HG03457 (cell line): ENCODE measurements around the gene RPL28.

Experiments
- ATAC-seq: cut with Tn5 transposase; IDR thresholded peaks from one replicate; pipeline ENCODE4 v1.9.1; 2021; ENCODE audit warnings: moderate number of reproducible peaks; ENCODE audit not compliant: unreplicated experiment

The RPL28 gene

DNA sequence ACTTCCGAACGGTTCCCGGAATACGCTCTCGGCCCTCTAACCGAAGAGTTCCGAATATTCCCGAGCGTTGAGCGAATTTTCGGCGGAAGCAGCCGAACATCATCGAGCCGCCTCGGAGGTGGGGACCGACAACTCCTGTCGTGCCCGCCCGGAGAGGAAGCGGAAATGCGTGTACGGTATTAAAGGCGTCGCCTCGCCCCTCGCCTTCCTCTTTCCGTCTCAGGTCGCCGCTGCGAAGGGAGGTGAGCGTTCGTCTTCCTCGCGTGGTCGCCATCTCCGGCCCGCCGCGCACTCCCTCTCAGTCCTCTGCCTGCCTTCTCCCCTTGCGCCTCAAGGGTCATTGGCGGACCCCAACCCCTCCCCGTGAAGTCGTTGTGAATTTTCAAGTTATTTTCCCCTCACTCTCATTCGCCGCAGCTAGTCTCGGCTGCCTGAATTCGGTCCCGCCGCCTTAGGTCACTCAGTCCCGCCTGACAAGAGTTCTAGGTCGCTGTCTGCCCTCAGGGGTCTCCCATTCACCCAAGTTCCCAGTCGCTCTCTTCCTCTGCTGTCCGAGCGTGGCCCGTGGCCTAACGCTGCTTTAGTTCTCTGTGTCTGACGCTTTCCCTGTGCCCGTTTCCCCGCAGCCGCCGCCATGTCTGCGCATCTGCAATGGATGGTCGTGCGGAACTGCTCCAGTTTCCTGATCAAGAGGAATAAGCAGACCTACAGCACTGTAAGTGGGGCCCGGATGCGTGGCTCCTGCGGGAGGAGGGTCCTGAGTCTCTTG, at the start of gene RPL28:
RPL28 (plus strand) TSS at position 209 of the 769 bp plus-strand sequence; CDS start at position 635, 426 bp downstream.
- ATAC-seq, result peak; percentile 53

DNA sequence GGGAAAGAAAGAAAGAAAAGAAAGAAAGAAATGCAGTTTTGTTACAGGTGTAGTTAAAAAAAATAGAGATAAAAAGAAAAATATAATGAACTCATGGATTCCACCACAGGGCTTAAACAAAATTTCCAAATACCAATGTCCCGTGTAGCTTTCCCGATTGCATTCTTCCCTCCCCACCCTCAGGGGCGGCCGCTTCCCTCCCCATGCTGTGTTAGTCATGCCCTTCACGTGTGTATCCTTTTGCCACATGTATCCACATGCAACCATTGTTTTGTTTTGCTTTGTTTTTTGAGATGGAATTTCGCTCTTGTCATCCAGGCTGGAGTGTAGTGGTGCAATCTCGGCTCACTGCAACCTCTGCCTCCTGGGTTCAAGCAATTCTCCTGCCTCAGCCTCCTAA, 49.6 kb upstream of the RPL28 start:
- ATAC-seq, result no peak

DNA sequence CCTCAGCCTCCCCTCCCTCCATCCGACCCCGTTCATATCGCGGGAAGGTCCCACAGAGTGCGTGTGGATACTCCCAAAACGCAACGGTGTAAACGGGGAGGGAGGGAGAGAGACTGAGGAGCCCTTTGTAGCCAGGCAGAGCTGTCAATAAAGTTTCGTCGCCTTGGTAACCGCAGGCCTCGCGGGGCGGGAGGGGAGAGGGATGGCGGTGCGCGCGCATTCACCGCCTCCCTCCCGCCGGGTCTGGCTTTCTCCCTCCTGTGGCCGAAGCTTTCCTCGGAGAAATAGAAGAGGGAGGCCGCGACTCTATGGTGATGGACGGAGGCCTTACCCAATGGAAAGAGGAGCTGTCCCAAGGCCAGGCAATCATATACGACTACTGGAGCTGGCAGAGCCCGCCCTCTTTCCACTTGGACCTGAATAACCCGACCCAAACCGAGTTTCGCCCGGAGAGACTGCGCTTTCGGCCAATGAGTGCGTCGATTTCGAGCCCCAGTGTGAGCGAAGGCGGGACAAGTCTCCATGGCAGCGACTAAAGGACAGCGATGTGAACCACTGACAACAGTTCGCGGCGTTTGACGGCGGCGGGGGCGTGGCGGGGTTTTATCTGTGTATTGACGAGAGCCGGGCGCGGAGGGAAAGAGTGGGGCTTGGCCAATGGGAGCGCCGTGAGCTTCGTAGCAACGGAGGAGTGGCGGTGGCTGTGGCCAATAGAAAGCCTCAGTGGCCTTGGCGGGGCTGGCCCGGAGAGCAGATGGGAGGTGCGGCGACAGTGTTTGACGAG, 46.4 kb upstream of the RPL28 start, which contains the start of gene KMT5C:
KMT5C (plus strand) TSS at position 772 of the 784 bp plus-strand sequence. CDS start 2,061 bp downstream, outside the sequence.
- peak; percentile 66 for ATAC-seq

DNA sequence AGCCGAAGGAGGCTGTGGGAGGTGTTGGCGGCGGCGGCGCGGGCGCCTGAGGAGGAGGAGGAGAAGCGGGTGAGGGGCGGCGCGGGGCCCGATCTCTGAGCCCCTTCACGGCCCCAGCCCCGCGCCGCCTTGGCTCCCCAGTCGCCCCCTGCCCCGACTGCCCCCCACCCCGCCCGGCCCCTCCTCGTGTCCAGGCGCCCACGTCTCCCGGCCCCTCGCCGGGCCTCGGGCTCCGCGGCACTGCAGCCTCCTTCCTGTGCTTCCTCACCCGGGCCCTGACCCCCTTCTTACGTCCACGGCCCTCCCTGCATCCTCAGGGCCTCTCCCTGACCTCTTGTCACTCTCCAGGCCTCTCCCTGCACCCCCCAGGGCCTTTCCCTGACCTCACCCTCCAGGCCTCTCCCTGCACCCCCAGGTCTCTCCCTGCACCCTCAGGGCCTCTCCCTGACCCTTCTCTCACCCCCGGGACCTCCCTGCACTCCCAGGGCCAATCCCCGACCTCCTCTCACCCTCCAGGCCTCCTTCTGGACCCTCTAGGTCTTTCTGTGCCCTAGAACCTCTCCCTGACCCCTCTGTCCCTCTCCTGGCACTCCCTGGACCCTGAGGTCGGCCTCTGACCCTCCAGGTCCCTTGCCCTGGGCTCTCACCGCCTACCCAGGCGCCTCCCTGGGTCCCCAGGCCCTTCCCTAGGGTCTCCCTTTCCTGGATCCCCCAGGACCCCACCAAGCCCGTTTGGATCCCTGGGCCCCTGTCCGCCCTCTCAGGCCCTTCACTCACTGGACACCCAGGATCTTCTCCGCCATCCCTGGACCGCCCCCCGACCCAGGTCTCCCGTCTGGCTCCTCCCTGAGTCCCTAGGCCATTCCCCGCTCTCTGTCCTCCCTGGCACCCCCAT, 45.6 kb upstream of the RPL28 start:
- ATAC-seq, result peak; percentile 1

DNA sequence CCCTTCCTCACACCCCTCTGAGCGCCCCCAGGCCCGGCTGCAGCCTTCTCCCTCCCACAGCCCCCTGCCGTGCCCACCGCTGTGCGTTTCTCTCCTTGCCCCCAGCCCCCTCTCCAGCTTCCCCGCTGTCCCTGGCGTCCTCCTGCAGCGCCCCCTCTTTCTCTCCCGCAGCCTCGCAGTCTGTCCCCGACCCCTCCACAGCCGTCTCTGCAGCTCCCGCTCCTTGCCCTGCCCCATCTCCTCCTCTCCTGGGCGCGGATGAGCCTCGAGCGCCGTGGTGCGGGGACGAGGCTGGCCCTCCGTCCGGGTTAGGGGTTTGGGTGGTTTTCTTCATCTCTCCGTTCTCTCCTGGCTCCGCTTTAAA, 45.0 kb upstream of the RPL28 start:
- ATAC-seq, result no peak

DNA sequence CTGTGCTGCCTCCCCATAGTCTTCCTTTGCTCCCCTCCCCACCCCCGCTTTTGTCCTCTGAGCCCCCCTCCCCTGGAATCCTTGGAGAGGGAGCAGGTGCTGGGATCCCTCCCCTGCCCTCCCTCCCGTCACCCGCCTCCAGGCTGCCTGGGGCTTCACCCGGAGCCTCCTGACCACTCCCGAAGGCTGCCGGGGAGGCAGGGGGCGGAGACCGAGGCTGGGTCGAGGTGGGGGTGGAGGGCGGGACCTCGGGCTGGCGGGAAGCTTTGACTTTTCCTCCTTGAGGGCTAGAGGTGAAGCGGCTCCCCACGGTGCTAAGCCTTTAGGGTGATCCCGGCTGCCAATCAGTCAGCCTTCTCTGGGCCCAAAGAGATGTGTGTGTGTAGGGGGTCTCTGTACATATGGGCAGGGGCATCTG, 44.6 kb upstream of the RPL28 start:
- ATAC-seq, result no peak

DNA sequence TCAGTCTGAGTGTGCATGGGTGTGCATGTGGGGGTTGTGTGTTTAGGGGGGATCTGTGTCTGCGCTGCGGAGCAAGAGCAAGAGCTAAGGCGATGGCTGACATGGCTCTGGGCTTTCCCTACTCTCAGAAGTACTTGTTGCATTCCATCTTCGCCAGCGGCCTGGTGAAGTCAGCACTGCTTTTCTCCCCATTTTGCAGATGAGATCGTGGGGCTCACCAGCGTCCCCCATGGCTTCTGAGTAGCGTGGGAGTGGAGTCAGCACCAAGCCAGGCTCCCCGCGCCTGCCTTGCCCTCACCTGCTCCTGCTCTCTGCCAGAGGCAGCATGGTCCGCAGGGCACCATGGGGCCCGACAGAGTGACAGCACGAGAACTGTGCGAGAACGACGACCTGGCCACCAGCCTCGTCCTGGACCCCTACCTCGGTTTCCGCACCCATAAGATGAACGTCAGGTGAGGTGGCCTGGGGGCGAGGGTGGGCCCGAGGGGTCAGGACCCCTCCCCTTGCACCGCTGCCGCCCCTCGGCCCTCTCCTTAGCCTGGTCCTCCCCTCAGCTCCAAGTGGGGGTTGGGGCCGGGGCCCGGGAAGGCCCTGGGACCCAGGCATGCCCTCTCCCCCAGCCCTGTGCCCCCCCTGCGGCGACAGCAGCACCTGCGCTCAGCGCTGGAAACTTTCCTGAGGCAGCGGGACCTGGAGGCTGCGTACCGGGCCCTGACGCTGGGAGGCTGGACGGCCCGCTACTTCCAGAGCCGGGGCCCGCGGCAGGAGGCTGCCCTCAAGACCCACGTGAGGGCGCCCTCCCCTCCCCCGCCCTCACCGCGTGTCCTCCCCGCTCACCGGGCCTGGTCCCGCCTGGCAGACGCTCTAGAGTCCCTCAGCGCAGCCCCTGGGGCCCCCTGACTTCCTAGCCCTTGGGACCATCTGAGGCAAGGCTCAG, 43.9 kb upstream of the RPL28 start:
- no peak for ATAC-seq

DNA sequence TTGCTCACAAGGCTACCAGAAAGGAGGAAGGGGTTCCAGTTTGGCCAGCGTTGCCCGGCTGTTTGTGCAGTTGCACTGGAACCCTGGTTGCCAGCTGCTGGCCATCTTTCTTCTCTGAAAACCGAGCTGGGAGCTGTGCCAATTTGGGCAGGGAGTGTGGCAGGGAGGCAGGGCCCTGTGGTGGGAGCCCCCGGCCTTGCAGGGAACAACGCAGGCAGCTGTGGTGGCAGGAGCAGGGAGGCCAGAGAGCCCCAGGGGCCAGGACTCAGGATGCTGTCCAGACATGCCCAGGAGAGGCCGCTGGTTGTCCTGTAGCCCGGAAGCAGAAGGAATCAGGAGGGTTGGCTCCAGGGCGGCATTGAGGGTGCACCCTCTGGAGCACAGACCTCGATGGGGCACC, 41.3 kb upstream of the RPL28 start:
- no peak for ATAC-seq

DNA sequence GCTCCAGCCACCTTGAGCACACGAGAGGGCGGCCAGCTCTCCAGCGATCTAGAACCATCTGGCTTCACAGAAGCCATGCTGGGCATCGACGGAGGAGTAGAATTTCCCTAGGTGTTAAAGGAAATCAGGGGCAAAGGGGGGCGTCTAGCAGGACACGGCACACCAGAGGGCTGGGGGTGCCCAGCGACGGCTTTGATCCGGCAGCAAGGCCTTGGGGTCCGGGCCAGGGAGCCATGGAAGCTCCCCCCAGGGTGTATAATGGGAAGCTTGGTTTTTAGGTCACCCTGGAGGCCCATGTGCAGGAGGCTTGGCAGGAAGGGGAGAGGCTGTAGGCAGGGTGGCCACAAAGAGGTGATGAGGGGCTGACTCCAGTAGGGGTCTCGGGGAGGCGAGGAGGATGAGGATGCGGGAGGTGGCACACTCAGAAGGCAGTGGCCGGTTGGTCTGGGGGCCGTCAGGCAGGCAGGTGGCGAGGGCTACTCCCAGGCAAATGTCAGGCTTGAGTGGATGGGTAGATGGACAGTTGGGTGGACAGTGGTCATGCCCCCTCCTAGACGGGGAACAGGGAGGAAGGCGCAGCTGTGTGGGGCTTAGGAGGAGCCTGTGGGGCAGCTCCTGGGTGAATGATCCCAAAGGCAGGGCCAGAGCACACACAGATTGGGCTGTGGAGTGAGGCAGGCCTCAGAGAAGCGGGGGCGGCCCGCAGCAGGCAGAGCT, 40.5 kb upstream of the RPL28 start:
- no peak for ATAC-seq

DNA sequence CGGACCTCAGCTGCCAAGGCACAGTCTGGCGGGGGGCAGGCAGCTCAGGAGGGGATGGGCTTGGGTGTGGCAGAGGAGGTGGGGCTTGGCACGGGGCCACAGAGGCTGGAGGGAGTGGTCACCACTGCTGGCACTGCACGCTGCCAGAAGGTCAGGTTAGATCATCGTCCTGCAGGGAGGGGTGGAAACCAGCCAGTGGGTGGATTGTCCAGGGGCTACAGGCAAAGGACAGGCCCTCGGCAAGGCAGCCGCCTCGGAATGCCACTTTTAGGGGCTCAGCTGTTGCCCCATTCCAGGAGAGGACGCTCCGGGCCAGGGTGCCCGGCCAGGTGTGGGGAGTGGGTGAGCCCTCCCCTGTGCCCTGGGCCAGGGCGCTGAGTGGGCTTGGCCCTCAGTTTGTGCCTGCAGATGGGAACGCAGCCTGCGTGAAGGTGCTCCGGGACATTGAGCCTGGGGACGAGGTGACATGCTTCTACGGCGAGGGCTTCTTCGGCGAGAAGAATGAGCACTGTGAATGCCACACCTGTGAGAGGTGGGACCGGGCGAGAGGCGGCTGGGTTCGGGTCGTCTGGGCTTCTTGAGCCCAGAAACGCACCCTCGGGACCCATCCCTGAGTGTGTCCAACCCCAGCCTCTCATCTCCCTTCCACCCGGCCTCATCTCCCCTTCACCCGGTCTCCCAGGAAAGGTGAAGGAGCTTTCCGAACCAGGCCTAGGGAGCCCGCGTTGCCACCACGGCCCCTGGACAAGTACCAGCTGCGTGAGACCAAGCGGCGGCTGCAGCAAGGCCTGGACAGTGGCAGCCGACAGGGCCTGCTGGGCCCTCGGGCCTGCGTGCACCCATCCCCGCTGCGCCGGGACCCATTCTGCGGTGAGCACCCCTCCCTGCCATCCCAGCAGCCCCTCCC, 39.7 kb upstream of the RPL28 start:
- no peak for ATAC-seq

DNA sequence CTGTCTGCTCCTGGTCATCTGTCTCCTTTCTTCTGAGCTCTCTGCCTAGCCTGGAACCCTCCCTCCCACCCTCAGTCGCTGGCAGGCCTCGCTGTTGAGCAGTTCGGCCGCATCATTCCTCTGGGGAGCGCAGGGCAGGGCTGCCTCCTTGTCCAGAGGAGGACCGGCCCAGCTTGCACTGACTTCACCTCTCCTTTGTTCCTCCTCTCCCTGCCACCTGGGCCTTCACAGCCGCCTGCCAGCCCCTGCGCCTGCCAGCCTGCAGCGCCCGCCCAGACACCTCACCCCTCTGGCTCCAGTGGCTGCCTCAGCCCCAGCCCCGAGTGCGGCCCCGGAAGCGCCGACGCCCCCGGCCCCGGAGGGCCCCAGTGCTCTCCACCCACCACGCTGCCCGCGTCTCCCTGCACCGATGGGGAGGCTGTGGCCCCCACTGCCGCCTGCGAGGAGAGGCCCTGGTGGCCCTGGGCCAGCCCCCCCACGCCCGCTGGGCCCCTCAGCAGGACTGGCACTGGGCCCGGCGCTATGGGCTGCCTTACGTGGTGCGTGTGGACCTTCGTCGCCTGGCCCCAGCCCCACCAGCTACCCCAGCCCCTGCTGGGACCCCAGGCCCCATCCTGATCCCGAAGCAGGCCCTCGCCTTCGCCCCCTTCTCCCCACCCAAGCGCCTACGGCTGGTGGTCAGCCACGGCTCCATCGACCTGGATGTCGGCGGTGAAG, 38.8 kb upstream of the RPL28 start:
- ATAC-seq, result no peak

DNA sequence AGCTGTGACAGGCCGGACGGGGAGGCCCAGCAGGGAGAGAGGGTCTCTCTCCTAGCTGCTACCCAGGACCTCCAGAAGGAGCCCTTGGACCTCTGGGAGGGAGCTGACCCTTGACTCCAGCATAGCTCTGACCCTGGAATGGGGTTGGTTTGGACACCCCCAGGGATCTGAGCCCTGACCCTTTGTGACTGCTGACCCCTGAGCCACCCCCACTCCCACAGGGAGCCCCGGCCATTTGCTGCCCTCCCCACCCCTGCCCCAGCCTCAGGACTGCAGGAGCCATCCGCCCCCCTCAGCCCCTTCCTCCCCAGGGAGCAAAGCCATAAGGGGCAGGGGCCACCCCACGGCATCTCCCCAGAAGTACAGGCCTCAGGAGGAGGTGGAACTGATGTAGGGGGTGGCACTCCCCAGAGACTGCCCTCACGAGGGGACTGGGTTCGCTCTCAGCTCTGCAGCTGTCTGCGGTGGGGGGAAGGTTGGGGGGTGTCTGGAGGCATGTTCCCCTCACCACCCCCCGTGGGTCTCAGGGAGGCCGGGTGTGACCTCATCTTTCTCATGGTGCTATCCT, 38.2 kb upstream of the RPL28 start:
- ATAC-seq, result no peak

DNA sequence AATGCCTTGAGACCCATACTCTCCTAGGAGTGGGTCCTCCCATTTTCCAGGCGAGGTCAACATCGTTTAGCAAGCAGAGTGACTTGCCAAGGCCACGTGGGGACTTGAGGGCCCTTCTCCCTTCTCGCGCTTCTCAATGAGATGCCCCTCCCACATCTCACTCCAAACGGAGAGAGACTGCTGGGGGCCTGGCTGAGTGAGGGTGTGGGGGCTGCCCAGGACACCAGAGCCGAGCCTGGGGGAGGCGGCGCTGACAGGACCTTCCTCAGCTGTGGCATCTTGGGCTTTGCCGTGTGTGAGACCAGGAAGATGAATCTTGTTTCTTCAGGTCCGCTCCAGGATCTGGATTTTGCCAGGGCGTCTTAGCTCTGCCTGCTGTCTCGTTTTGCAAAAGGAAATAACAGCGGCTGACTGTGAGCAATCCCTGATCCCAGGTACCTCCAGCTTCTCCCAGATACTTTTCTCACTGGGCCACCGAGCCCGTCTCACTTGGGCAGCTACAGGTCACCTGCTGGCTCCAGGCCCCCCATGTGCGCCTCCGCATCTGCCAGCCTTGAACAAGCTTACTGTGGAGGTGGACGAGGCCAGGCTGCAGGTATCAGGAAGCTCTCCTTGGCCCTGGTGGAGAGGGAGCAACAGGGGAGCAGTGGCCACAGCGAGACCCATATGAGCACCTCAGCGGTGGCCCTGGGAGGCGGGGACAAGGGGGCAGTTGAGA, 37.3 kb upstream of the RPL28 start:
- no peak for ATAC-seq

DNA sequence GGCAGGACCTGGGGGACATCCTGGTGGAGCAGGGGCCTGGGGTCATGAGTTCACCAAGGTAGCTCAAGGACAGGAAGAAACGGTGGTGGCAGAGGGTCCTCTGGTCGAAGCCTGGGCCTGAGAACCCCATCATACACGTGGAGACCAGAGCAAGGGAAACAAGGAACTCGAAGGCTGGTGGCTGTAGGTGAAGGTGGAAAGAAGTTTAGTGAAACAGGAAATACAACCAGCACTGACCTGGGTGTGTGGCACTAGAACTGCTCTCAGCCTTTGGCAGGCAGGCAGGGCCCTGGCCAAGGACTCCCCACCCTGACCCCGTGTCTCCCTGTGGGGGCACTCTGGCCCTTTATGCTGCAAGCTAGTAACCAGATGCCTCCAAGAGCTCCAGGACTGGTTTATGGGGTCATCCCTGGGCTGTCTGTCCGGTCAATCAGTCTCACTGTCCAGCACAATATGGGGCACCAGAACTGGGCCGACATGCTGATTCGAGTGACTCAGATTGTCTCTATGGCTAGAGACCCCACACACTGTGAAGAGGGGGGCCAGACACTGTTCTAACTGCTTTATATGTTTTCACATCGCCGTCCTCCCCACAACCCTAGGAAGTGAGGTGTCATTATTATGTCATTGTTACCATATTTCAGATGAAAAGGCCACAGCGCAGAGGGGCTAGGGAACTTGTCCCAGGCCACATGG, 35.0 kb upstream of the RPL28 start:
- no peak for ATAC-seq

DNA sequence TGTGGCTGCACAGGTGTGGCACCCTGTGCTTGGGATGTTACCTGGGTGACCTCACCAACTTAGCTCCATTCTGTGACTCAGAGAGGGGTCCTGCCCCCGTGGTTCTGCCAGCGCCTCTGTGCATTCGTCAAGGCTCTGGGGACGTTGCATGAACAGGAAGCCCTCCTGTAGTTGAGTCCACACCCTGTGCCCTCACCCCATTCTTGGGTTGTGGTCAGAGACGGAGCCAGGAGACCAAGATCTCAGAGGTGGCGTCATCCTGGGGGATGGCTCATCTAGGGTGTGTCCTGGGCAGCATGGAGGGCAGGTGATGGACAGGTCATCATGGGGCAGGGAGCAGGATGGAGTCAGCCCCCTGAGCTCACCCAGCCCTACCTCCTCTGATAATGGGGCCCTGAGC, 33.7 kb upstream of the RPL28 start:
- no peak for ATAC-seq

DNA sequence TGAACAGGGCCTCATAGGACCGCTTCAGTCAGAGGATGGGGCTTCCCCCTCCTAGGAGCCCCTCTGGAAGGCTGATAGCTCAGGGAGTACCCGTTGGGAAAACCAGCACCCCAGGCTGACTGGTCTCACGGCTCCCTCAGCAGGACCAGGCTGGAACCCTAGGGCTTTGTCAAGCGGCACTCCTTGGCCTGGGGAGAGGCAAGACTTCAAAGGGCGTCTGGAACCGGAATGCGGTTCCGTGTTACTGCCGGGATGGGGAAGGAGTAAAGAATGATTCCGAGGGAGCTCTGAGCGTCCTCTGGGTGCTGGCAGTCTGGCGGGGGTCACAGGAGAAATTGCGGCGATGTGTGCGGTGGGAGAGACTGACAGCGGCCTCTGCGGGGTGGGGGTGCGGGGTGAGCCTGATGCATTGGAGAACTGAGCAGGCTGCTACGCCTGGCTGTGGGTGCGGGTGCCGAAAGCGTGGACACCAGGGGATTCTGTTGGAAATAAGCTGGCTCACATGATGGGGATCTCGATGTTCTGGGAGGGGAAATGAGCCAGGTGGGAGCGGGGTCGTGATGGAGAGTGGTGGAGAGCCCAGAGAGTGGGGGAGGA, 33.1 kb upstream of the RPL28 start:
- ATAC-seq, result no peak
